Cerebellar cortex (tissue), 1 donor: ENCODE data around the gene NPB.

ENCODE experiments used
- DNase-seq: peaks from one replicate; pipeline ENCODE4 v3.0.0-alpha.2; 2015; ENCODE audit warnings: low spot score

NPB gene

GRCh38 chr17:81869221-81870130, 32.6 kb upstream of the NPB start:
- peak; percentile 54 for DNase-seq

- peak; percentile 33 for DNase-seq
Measured at GRCh38 chr17:81870131-81870980, 31.7 kb upstream of the NPB start.

GRCh38 chr17:81870981-81871386, 31.1 kb upstream of the NPB start, which contains the start of gene ARHGDIA:
TSS of gene ARHGDIA (minus strand) at chr17:81871337. CDS start at chr17:81869930, 1,407 bp downstream.
- DNase-seq, result no peak

DNA sequence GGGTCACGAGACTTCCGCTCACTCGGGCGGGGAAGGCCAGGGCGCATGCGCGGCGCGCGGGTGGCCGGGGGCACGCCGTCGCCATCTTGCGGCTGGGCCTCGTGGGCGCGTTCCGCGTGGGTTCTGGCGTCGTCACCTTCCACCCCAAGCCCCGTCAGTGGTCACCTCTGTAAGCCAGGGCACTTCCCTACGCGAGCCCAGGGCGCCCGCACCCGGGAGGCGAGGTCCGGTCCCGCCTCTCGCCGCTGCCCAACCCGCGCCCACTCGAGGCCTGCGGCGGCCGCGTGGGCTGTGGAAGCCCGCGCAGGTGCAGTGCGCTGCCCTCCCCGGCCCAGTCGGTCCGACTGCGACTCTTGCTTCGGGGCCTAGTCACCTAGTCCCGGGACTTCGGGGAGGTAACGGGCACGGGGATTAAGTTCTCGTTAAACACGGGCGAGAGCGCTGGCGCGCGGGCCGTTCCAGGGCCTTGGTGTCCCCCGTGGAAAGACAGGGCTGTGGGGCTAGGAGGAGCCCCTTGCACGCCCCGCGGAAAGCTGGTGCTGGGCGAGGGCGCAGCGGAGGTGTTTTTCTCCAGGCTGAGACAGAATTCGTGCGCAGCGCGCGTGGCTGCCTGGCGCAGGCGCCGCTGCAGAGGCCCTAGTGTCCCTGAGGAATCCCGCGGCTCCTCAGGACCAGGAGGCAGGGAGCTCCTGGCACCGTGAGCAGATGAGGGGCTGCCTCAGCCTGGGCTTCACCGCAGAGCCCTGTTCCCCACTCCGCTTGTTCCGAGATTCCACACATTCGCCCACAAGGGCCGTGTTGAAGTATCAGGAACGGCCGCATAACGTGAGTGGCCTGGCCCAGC, 30.4 kb upstream of the NPB start:
- peak; percentile 82 for DNase-seq

DNA sequence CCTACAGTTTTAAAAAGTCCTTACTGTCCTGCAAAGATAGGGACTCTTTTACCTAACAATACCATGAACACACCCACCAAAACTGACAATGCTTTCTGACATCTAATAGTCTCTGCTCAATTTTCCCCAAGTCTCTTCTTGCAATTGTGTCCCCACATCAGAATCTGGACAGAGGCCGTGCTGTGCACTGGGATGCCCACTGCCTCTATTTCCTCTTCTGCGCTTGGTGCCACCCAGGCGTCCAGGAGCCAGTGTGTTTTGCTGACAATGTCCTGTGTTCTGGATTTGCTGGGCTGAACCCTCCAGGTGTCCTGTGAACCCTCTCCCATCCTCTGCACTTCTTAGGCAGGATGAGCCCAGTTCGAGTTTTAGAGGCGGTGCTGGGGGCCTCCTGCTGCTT, 24.5 kb upstream of the NPB start:
- DNase-seq, result no peak

GRCh38 chr17:81878294-81878693, 23.7 kb upstream of the NPB start:
- DNase-seq, result no peak

DNA sequence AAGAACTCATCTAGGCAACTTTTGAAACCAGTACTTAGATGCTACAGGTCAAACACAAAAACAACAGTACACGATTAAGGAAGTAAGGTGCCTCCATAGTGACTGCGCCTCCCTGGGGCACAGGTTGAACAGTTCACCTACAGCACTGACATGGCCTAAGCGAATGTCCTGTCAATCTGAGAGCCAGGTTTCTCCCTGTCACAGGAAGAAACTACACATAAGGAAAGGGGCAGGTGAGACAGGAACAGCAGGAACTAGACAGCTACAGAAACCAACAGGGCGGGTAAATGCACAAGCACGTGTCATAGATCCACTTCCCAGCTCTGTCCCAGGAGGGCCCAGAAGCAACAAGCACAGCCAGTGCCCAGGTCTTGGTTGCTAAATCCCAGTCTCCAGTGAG, 22.9 kb upstream of the NPB start:
- no peak for DNase-seq

DNA sequence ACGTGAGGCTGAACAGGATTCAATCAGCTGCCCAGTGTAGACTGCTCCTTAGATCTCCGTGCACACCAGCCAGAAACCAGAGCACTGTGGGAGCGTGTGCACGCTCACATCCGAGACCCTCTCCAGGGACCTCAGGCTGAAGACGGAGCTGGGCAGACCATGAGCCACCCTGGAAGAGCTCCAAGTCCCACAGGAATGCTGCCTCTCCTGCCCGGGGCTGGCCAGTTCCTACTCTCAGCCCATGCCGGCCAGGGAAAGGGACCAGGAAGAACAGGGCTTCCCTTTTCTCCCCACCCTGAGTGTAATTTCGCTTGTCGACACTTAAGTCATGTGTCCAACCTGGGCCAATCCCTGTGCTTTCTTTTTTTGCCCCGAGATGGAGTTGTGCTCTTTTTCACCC, 17.5 kb upstream of the NPB start:
- DNase-seq, result no peak

GRCh38 chr17:81884968-81885367, 17.1 kb upstream of the NPB start:
- no peak for DNase-seq

DNA sequence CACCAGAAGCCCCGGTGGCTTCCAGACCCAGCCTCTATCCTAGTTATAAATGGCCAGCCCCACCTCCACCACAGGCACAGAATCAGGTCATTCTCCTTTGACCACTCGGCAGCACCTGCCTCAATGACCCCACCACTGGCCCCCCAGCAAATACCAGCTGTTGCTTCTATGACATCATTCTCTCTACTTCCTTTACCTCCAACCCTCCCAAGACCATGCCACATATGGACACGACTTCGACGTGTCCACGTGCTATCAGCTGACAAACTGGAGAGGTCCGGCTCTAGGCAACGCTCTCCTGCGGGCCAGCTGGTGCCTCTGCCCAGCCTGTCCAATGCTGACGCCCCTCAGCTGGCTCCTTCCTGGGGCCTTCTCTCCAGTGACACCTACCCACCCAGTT, 16.6 kb upstream of the NPB start:
- no peak for DNase-seq

DNA sequence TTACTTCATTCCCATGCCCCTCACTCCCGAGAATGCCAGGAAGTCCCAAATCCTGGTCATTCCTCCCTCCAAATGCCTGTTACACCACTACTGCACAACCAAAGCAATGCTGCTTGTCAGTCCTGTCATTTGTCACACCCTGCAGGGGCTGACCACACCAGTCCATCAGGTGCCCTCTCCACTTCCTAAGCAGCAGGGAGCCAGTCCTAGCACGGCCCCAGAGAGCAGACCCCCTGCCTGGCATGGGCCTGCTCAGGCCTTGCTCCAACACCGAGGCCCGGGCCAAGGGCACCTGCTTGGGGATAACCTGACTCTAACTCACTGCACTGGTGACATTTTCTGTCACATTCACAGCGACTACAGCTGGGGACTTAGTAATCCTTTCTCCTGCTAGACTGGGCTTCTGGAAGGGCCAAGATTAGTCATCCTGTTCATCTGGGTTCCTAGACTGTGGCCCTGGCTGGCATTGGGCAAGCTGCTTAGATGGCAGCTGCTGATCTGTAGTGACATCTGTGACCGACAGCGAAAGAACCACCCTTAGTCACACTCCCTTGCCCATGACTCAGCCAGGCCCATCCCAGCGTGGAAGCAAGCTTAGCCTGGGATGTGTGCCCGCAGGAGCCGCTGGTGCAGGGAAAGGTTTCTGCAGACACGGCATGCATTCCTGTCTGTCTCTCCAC, 16.0 kb upstream of the NPB start:
- DNase-seq, result no peak

DNA sequence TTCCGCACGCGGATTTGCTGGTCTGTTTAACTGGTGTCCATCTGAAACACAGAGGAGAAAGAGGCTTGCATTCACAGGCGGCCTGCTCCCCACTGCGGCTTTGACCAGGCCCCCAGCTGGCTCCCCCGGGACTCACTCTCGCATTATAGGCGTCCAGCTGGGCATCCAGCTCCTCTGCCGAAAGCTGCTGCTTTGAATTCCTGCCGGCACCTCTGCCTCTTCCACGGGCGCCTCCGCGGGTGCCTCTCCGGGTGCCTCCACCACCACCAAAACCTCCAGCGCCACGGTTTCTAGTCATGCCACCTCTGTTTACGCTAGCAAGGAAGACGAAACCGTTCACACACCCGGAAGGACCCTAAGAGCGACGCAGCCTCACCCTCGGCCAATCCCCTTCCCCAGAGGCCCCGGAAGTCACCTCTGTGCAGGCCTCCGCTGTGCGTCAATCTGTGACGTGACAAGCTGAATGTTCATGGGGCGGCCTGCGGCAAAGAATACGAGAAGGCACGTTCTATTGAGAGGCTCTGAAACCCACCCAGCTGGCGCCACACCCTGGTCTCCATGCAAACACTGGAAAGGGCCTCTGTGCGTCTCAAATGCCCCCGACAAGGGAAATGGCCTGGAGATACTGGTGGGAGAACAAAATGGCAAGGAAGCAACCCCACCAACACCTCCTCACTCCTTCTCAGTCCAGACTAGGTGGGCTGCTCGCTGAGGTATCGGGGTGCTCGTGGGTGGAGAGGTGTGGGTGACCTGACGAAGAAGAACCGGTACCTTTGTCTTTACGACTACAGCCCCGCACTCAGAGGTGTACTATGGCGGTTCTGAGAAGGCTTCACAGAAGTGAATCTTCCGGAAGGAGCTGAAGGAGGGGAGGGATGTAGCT, 13.7 kb upstream of the NPB start:
- DNase-seq, result no peak

DNA sequence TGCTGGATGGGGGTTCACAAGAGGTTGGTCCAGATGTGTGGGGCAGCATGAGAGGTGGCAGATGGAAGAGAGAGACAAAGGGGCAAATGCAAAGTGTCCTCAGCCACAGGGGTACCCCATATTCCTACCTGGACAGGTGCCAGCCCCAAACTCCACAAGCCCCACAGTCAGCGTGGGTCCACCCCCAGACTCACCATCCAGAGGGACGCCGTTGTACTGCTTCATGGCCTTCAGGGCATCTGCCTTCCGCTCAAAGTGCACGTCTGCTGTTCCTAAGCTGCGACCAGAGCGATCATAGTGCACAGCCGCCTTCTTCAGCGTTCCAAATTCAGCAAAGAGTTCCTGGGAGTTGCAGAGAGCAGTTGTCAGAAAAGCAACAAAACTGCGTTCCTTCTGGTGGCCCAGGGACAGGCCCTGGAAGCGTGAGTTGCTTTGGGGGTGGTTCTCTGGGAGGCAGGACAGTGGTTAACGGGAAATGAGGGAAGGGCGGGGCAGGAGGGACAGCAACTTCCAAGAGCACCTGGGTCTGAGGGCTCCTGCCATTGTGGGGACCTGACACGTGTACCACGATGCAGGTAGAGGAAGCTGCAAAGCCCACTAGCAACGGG, 12.9 kb upstream of the NPB start:
- DNase-seq, result no peak

DNA sequence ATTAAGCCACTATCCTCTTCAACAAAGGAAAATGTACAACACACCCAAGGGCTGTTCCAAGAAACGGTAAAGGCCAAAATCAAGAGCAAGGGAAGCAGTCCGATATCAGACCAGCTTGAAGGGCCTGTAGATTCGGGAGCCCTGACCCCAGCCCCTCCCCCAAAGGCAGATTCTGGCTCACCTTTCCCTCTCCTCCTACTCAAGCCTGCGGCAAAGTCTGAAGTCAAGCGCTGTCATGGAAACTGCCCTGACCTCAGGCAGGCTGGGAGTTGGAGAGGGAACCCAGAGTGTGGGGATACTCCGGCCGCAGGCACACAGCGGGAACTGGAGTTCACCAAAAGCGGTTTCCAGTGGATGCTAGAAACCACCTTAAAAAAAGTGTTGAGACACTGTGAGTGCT, 12.4 kb upstream of the NPB start:
- DNase-seq, result no peak

- DNase-seq, result no peak
Measured at GRCh38 chr17:81890447-81891302, 11.4 kb upstream of the NPB start.

GRCh38 chr17:81891303-81891552, 10.8 kb upstream of the NPB start:
- no peak for DNase-seq

- no peak for DNase-seq
Measured at GRCh38 chr17:81895400-81895799, 6.6 kb upstream of the NPB start.

GRCh38 chr17:81898029-81898866, 3.8 kb upstream of the NPB start:
- peak; percentile 49 for DNase-seq
